Stimulated activated CD8-positive, alpha-beta memory T cell treated with anti-CD3 and anti-CD28 coated beads, Interleukin-12 subunit alpha, Interleukin-12 subunit beta, amount 100 ng/mL, for 1 hour (primary cell): ENCODE data around the gene EFEMP2.
"Not testable (repeated sequence)": the region's sequence is repeated elsewhere in the genome, so short reads cannot be mapped to it uniquely, and the experiment has no call there.

Experiments used
- DNase-seq: peaks from one replicate; pipeline ENCODE4 v3.0.0-alpha.2; 2020; ENCODE audit warnings: low read depth

EFEMP2 gene

DNA sequence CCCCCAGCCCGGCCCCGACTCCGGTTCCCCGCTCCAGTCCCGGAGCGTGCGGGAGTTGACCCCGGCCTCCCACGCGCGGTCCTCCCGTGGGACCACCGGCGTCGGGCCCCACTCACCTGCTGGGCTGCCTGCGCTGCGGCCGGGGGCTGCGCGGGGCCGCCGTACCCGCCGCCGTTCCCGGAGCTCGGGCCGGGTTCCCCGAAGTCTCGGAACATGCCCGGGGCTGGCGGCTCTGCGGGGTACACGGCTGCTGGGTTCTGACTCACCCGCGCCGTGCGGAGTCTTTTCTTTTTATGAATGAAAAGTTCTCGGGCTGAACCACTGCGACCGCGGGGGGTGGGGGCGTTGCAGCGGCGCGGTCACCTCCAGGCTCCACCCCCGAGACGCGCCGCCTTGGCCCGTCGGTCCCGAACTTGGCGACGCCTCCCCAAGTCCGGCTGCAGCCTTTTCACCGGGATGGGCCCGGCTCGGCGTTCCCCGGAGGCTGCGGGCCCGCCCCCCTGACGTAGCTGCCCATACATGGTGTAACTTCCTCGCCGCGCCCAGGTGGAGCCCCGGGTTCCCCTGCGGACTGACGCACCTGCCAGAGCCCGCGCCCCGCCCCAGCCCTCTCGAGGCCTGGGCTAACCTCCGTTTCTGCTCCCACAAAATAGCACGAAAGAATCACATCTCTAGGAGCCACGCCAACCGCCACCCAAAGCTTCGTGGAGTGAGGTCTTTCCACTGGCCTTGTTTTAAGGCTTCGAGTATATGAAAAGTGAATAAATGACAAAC lies 27.7 kb upstream of the EFEMP2 start, which contains the start of gene FOSL1:
Gene FOSL1 (minus strand): TSS at position 264 of the 774 bp plus-strand sequence. CDS start 49 bp downstream, at position 215.
- peak; percentile 84 for DNase-seq

DNA sequence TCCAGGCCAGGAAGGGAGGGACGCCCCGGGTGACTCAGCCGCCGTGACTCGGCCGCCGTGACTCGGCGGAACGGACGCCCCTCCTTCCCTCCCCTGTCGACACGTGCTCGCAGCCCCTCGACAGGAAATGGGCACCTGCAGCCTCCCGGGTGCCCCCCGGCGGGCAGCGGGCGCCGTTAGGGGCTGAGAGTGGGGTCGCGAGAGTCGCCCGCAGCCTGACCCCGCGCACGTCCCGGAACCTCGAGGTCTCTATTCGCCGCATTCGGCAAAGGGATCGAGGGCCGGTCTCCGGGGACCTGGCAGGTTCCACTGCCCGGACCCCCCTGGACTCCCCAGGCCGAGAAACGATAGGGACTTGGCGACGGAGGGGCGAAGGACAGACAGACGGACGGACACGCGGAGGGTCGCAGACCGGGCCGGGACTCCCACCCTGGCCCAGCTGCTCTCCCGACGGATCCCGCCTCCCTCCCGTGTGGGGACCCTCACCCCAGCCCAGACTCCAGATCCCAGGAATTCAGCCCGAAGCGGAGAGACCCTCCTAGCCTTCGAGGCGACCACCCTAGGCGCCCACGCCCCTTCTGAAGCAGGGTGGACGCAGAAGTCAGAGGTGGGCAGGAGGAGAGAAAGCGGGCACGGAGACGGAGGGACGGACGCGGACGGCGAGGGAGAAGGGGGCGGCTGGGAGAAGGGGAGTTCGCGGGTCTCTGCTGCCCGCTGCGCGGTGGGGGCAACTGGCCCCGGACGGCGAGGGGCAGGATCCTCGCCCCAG lies 26.9 kb upstream of the EFEMP2 start:
- DNase-seq = peak; percentile 52

DNA sequence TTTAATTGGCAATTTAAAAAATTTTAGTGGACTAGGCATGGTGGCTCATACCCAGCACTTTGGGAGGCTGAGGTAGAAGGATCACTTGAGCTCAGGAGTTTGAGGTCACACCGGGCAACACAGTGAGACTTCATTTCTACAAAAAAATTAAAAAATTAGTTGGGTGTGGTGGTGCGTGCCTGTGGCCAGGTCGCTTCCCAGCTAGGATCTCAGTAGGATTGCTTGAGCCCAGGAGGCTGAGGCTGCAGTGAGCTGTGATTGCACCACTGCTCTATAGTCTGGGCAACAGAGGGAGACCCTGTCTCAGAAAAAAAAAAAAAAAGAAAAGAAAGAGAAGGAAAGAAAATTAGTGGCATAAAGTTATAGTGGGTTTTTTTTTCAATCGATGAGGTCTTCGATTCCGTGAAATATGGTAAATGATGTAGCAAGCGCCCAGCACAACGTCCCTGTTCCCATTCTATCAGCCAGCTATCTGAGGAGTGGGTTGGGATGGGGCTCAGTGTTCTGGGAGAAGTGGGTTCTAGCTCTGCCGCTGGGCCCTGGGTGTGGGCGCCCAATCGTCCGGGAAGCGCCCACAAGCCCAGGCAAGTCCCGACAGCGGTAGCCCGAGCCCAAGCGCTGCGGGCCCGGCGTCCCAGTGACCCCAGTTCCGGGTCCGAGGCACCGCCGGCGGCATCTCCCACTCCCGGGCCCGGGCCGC lies 26.2 kb upstream of the EFEMP2 start:
- DNase-seq = no peak

DNA sequence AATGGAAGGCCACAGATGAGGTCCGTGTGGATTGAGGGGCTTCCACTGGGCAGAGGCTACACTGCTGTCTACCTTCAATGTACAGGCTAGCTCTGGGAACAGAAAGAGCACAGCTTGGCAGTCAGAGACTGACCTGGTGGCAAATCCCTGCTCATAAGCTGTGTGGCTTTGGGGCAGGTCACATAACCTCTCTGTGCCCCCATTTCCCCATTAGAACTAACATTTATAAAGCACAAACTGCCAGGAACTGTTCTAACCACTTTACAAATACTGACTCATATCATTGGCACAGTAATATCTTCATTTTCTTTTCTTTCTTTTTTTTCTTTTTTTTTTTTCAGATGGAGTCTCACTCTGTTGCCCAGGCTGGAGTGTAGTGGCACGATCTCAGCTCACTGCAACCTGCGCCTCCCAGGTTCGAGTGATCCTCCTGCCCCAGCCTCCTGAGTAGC lies 24.4 kb upstream of the EFEMP2 start:
- no peak for DNase-seq

DNA sequence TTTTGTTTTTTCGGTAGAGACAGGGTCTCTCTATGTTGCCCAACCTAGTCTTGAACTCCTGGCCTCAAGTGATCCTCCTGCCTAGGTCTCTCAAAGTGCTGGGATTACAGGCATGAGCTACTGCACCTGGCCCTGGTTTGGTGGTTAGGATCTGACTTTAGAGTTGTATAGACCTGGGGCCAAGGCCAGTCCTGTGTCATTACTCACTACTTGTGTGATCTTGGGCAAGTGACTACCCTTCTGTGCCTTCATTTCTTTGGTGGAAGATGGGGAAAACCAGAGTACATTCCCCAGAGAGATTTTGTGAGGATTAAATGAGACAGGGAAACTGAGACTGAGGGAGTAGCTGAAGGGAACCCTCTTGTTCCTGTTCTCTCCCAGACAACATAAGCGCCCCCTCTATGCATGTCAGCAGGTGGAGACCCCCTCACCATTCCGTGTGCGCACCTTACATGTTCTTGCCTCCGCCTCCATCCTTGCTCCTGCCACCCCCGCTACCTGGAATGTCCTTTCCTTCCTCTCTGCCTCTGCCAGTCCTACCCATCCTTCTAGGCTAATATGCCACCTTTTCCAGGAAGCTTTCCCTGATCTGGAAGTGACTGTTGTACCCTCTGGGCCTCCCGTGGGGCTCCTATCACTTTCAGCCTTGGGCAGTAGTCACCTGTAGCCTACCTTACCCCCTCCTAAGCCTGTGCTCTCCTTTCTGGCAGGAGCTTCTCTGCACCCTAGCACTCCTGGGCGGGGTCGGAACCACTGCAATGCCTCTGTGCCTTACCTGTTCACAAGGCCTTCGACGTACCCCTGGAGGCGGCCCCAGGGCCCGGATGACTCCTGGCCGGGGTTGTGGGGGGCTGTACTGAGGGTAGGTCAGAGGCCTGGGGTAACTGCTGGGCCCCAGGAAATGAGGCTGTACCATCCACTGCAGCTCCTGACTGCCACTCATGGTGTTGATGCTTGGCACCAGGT lies 23.7 kb upstream of the EFEMP2 start:
- no peak for DNase-seq

DNA sequence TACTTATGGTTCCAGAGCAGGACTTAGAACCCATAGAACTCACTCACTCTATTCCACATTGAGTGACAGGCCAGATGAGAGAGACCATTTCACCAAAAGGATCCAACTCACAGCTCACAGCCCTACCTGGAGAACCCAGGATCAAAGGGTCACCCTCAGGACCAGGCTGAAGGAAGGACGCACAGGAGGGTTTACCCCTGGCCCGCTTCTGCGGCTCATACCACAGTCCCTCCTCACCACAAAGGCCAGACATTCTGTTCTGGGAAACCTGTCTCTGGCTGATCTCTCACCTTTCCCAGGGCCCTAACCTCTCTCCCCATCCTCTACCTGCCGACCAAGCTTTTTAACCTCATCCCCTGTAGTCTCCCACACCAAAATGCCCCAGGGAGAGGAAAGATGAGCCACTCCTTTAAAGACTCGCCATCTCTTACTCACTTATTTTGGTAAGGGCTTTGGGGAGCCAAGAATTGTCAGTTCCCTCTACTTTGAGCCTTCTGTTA lies 22.9 kb upstream of the EFEMP2 start:
- DNase-seq = no peak

DNA sequence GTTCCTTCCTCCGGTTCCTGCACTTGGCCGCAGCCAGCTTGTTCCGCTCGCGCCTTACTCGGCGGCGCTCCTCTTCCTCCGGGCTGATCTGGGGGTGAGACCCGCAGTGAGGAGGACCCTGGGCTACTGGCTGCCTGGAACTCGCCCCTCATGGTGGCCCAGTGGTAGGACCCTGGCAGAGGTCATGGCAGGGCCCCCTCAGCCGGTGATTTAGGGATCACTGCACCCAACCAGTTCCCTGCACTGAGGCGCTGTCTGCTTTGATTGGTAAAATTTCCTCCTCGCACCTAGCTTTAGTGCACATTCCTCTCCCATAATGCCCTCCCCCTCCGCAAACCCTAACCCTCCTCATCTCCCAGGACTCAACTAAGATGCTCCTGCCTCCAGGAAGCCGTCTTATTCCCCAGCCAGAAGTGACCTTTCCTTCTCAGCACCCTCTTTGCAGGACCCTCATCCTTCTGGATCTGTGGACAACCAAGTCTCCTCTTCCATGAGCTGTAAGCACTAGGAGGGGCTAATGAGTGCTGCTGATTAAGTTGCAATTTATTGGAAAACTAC lies 21.5 kb upstream of the EFEMP2 start:
- no peak for DNase-seq

DNA sequence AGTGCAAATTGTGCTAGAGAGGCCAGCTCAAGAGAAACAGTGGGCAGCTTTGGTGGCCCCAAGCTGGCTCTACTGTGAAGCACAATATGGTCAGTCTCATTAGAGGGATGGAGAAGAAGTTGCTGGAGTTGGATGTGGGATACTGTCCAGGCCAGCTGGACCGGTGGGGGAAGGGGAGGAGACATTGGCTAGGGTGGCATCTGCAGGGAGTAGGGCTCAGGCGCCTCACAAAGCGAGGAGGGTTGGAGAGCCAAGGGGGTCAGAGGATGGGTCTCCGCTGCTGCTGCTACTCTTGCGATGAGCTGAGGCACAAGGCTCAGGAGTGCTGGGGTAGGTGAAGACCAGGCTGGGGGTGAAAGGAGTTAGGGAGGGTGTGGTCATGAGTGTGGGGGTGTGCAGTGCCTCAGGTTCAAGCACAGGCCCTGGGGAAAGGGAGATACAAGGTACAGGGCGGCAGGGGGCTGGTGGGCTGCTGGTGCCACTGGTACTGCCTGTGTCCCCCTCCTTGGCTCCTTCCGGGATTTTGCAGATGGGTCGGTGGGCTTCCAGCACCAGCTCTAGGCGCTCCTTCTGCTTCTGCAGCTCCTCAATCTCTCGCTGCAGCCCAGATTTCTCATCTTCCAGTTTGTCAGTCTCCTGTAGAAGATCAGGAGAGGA lies 20.2 kb upstream of the EFEMP2 start:
- DNase-seq = no peak

DNA sequence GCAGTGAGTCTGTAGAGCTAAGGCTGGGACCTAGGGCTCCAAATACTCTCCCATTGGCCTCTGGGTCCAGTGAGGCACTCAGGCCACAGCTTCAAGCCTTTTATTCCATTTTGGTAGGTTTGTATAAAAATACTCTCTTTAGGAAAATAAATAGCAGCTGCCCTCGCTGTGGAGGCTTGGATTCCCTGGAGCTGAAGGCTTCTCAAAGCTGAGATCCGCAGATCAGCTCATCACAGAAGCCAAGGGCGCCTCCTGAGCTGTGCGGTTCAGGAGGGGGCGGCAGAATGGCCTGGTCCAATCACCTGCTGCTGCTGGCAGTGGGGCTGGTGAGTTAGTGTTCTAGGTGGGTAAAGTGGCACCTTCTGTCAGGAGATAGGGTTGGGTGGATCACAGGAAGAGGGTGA lies 19.5 kb upstream of the EFEMP2 start:
- DNase-seq = not testable (repeated sequence)

DNA sequence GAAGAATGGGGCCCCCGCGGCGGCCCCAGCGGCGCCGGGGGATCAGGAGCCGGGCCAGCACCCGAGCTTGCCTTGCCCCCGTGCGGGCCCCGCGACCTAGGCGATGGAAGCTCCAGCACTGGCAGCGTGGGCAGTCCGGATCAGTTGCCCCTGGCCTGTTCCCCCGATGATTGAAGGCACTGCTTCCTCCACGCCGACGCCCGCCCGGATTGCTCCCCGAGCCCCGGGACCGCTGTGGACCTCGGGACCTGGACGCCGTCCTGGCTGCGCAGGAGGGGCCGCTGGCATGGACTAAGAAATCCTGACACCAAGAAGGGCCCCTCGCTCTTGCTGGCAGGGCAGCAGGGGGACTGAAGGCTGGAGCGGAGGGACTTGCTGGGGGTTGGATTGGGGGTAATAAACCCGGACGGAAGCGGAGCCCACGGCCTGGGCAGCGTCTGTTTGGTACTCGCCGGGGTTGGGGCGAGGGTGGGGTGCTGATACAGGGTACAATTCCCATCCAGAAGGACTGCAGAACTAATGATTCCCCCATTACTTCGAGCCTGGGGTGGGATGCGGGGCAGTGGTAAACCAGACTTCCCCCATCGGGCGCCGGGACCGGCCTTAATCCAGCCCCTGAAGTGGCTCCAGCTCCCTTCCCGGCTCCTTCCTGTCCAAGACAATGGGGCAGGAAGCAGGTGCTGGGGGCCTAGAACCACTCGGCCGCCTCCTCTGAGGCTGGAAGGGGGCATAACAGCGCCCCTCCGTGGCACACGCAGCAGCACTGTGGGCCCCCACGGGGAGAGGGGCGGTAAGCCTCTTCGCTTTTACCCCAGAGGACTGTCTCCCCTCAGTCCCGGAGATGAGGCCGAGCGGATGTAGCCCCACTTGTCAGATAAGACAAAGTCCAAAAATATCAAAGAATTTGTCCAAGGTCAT lies 18.9 kb upstream of the EFEMP2 start:
- no peak for DNase-seq

DNA sequence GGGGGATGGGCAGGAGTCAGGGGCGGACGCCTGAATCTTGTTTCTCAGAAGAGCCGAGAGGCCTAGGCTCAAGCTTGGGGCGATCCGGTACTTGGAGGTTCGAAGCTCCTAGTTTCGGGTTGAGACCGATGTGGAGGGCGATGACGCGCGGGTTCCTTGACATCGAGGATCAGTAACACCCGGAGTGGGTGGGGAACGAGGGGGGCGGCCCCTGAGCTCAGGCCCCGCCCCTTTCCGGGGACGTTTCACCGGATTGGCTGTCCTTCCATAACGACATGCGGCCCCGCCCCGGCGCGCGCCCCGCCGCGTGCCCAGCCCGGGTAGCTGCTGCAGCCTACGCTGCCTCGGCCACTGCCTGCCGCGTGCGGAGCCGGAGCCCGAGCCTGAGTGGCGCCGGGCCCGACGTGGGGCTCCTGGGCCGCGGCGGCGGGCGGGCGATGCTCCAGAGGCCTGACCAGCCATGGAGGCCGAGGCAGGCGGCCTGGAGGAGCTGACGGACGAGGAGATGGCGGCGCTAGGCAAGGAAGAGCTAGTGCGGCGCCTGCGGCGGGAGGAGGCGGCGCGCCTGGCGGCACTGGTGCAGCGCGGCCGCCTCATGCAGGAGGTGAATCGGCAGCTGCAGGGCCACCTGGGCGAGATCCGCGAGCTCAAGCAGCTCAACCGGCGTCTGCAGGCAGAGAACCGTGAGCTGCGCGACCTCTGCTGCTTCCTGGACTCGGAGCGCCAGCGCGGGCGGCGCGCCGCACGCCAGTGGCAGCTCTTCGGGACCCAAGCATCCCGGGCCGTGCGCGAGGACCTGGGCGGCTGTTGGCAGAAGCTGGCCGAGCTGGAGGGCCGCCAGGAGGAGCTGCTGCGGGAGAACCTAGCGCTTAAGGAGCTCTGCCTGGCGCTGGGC lies 18.0 kb upstream of the EFEMP2 start, which contains the start of gene CCDC85B:
Gene CCDC85B (plus strand): TSS at position 350 of the 895 bp plus-strand sequence. CDS start 111 bp downstream, at position 461.
- DNase-seq = peak; percentile 98

DNA sequence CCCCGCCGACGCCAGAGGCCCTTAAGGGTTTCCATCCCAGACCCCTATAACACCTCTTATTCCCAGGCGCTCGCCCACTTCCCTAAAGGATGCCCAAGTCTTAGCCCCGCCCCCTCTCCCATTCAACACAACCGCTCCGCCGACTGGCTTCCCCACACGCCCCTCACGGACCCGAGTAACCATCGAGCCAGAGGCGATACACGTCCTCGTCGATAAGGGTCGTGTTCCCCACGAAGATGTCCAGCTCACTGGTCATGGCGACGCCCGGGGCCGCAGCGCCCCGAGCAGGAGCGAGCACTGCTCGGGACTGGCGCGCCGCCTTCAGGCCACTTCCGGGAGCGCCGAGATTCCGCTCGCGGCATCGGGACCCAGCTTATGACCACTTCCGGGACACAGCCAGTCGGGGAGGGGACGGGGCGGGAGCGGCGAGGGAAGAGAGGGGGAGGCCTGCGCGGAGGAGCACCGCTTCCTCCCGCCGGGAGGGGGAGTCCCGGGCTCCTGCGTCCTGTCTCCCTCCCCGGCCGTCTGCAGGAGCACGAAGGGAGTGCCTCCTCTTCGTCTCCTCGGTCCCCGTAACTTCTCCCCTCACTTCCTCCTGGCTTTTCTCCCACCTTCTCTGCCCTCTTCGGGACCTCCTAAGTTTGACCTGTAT lies 15.7 kb upstream of the EFEMP2 start, which contains the start of gene FIBP:
Gene FIBP (minus strand): TSS at position 309 of the 652 bp plus-strand sequence. CDS start 53 bp downstream, at position 256.
- peak; percentile 92 for DNase-seq

DNA sequence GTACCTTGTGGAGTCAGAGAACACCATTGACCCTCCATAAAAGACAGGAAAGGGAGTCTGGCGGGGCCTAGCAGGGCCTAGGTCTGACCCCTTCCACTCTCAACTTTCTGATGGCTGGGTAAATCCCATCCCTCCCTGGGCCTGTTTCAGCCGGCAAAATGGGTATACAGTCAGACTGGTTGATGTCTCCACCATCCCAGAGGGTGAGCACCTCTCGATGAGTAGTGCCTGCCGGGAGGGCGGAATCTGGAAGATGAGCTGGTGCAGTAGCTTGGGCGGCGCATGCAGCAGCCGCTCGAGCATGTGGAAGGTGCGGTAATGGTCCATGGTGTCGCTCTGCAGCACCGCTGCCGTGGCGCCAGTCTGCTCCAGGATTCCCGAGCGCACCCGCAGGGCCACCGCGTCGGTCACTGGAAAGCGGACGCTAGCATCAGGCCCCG lies 15.1 kb upstream of the EFEMP2 start:
- DNase-seq = no peak

DNA sequence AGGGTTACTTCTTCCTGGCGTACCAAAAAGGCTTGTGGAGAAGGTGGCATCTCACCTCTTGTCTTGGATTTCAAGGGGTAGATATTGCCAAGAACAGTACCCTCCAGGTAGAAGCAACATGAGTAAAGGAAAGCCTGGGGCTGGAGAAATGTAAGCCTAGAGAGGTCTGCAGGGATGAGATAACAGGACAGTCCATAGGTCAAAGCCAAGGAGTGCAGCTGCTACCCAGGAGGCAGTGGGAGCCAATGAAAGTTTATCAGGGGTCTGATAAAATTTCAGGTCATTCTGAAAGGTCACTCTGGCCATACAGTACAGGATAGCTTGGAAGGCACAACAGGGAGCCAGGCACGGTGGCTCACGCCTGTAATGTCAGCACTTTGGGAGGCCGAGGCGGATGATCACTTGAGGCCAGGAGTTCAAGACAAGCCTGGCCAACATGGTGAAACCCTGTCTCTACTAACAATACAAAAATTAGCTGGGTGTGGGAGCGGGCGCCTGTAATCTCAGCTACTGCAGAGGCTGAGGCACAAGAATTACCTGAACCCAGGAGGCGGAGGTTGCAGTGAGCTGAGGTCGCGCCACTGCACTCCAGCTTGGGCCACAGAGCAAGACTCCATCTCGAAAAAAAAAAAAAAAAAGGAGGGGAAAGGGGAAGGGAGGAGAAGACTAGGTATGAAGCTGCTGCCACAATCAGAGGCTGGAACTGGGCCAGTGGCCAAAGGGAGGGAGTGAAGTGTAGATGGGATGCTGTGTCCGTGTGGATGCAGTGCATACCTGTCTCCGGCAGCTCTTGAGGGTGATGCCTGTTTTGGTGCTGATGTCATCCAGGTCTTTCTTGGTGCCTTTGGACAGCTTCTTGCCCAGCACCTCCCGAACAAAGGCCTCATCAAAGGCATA lies 14.5 kb upstream of the EFEMP2 start:
- no peak for DNase-seq

DNA sequence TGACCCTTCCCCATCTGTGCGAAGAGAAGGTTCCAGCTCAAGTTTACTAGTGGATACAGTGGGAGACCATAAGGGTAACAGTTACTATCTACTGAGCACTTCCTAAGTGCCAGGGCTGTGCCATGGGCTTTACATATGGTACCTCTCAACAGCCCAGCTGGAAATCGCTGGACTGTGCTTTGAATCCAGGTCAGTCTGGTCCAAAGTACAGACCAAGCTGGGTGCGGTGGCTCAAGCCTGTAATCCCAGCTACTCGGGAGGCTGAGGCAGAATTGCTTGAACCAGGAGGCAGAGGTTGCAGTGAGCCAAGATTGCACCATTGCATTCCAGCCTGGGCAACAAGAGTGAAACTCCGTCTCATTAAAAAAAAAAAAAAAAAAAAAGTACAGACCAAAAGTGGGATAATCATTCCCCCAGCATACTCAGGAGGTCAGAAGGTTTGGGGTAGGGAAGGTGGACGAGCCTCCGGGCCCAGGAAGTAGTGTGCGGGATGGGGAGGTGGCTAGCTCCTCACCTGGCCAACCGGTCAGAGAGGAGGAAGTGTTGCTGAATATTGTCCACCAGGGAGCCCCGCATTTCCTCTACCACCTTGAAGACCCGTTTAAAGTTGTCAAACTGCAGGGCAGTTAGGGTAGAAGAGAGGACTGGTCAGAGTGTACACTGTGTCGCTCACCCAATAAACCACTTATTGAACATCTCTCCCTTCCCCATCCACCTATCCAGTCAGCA lies 13.4 kb upstream of the EFEMP2 start:
- no peak for DNase-seq

DNA sequence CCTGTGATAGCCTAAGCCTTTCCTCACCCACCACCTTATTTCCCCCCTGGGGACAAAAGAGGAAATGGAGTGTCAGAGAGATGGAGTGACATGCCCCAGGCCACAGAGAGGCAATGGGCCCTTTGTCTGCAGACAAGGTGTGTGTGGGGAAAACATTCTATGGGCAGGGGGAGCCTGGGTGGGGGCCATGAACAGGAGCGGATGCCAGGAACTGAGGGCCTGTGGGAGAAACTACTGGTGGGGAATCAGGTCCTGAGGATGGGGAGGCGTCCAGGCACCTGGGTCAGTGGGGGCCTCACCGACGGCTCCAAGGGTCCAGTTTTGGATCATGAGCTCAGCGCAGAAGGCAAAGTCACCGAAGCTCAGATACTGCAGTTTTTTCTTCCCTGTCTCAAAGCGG lies 12.6 kb upstream of the EFEMP2 start:
- no peak for DNase-seq
